ENCODE data around the gene UHMK1. TPM values are rescaled to one million over a fixed set of nuclear protein-coding genes. Genes with fewer than 3 reads are reported as not detected.
A peak's percentile ranks its signal among the peaks of the same experiment; 100 is the strongest.

Gene UHMK1
- total RNA-seq, 1 experiment from 2014 or later: 15.8 TPM

- no peak for DNase-seq
- H3K56ac ChIP-seq (ENCODE audit: insufficient read length, low read depth, low read length): no peak overlapping the region
- H3K9me3 ChIP-seq (ENCODE audit: control insufficient read depth, low read depth, low read length): no peaks in the 10 kb centered on the region
- H4K91ac ChIP-seq (ENCODE audit: insufficient read length, low read depth, low read length): no peak overlapping the region
- H3K23ac ChIP-seq (ENCODE audit: insufficient read length, low read depth, low read length): no peak overlapping the region
- no peaks in the 10 kb centered on the region for H4K20me1 ChIP-seq (ENCODE audit: control insufficient read depth, insufficient read depth, insufficient read length)
- H3K27me3 ChIP-seq (ENCODE audit: insufficient read depth, low read length): no peaks in the 10 kb centered on the region
- H2BK120ac ChIP-seq (ENCODE audit: low read depth, low read length, poor library complexity, severe bottlenecking): no peak overlapping the region
- peaks cover 11 to 25% of the 10 kb centered on the region in 2 experiments for H3K4me1 Mint-ChIP-seq
- no peak overlapping the region for H4K8ac ChIP-seq (replicated peaks; ENCODE audit: insufficient read length, low read depth, low read length)
- H3K27me3 Mint-ChIP-seq (ENCODE audit: low read depth): no peaks in the 10 kb centered on the region
- H3K4me3 Mint-ChIP-seq: no peak overlapping the region
- no peak overlapping the region for H3K18ac ChIP-seq (ENCODE audit: insufficient read length, low read depth, low read length)
- no peak overlapping the region for H4K5ac ChIP-seq (ENCODE audit: insufficient read length, low read depth, low read length)
- H3K36me3 Mint-ChIP-seq (ENCODE audit: insufficient read depth in 1 of 3, low read depth in 3 of 3): peaks cover 2 to 9% (median 2%) of the 10 kb centered on the region in 3 experiments; a peak in 4 of 7 replicates
- H2BK20ac ChIP-seq (ENCODE audit: low read depth, low read length, poor library complexity, severe bottlenecking): peak overlapping the region; percentile 28
- H2BK5ac ChIP-seq (ENCODE audit: insufficient read length, low read length): no peak overlapping the region
- H3K9me3 Mint-ChIP-seq: peaks cover 4 to 5% of the 10 kb centered on the region in 2 experiments
- TF ChIP-seq CTCF (conservative IDR thresholded peaks at IDR 0.05): no peak
- peak overlapping the region; percentile 60 for H2AFZ ChIP-seq (ENCODE audit: low read length)
- H3K4me2 ChIP-seq (ENCODE audit: insufficient read depth, insufficient read length, low read length): no peak overlapping the region
- no peaks in the 10 kb centered on the region for H3K79me2 ChIP-seq (ENCODE audit: insufficient read depth, low read length)
- no peak overlapping the region for H2BK15ac ChIP-seq (ENCODE audit: low read depth, low read length)
- no peak overlapping the region for H3K4ac ChIP-seq (ENCODE audit: low read depth, low read length)
- H3T11ph ChIP-seq (ENCODE audit: low read length): no peak overlapping the region
- no peak overlapping the region for H3K14ac ChIP-seq (ENCODE audit: insufficient read depth, low read length)
- H2BK12ac ChIP-seq (ENCODE audit: insufficient read length, low read depth, low read length): no peak overlapping the region
- no peaks in the 10 kb centered on the region for H3K79me1 ChIP-seq (ENCODE audit: insufficient read depth, low read depth, low read length, poor library complexity, severe bottlenecking)
- no peaks in the 10 kb centered on the region for H3K23me2 ChIP-seq (ENCODE audit: insufficient read length, low read depth, low read length, poor library complexity, severe bottlenecking)
- no peak overlapping the region for H3K9ac ChIP-seq (ENCODE audit: extremely low read depth, insufficient read length, low read length)
- H3K27ac Mint-ChIP-seq: peak overlapping the region in 1 of 3 experiments; percentile 59; a peak in 2 of 7 replicates
- H2AK5ac ChIP-seq (ENCODE audit: insufficient read length, low read length): no peak overlapping the region
- WGBS (ENCODE audit: extremely low coverage, insufficient read length, low lambda C conversion rate): no CpG with 5 or more reads among the region's 6 CpGs
- no peaks in the 10 kb centered on the region; the same call in none of the 2 replicates for H3K4me1 ChIP-seq (ENCODE audit: insufficient read depth, low read length)
- no peak overlapping the region for H3K27ac ChIP-seq (ENCODE audit: insufficient read length, low read depth, low read length)
Observed at GRCh38 chr1:162471290-162471853, 26.2 kb upstream of the UHMK1 start.

Data from H9 (cell line).